CD4-positive, alpha-beta T cell treated with Interleukin-15 for 4 hours (primary cell): ENCODE measurements around the gene RIPK4.

Experiments used
- DNase-seq: peaks from one replicate; pipeline ENCODE4 v3.0.0-alpha.2; 2020; ENCODE audit warnings: low spot score

The RIPK4 gene

GRCh38 chr21:41766883-41767605 is at the start of gene RIPK4:
Gene RIPK4, minus strand, starts transcription at chr21:41767052. Its CDS starts 11 bp downstream, at chr21:41767041.
- DNase-seq = peak; percentile 47

- DNase-seq = no peak
Measured at GRCh38 chr21:41815652-41816582, 49.1 kb upstream of the RIPK4 start.

GRCh38 chr21:41813226-41813625 is 46.4 kb upstream of the RIPK4 start:
- no peak for DNase-seq

GRCh38 chr21:41812679-41813078 is 45.8 kb upstream of the RIPK4 start:
- no peak for DNase-seq

- DNase-seq = no peak
Measured at GRCh38 chr21:41810597-41810932, 43.7 kb upstream of the RIPK4 start.

GRCh38 chr21:41809891-41810596 is 43.2 kb upstream of the RIPK4 start:
- DNase-seq = no peak

- DNase-seq = no peak
Measured at GRCh38 chr21:41808846-41809245, 42.0 kb upstream of the RIPK4 start.

- DNase-seq = no peak
Measured at GRCh38 chr21:41808094-41808493, 41.2 kb upstream of the RIPK4 start.

- no peak for DNase-seq
Measured at GRCh38 chr21:41806773-41807172, 39.9 kb upstream of the RIPK4 start.

GRCh38 chr21:41805643-41806042 is 38.8 kb upstream of the RIPK4 start:
- no peak for DNase-seq

- DNase-seq = no peak
Measured at GRCh38 chr21:41805038-41805437, 38.2 kb upstream of the RIPK4 start.

GRCh38 chr21:41804381-41804780 is 37.5 kb upstream of the RIPK4 start:
- DNase-seq = no peak

GRCh38 chr21:41803316-41803715 is 36.5 kb upstream of the RIPK4 start:
- no peak for DNase-seq

- no peak for DNase-seq
Measured at GRCh38 chr21:41802684-41803083, 35.8 kb upstream of the RIPK4 start.

- no peak for DNase-seq
Measured at GRCh38 chr21:41802198-41802584, 35.3 kb upstream of the RIPK4 start.

GRCh38 chr21:41801321-41802197 is 34.7 kb upstream of the RIPK4 start:
- no peak for DNase-seq

- DNase-seq = no peak
Measured at GRCh38 chr21:41800425-41801320, 33.8 kb upstream of the RIPK4 start.

- no peak for DNase-seq
Measured at GRCh38 chr21:41799763-41800162, 32.9 kb upstream of the RIPK4 start.

GRCh38 chr21:41798326-41798725 is 31.5 kb upstream of the RIPK4 start:
- DNase-seq = no peak

- no peak for DNase-seq
Measured at GRCh38 chr21:41796476-41797080, 29.7 kb upstream of the RIPK4 start.
